GM23248 (cell line): ENCODE data around the gene IFT43.

Experiments used
- EZH2 ChIP-seq: fragments of 200-600 bp; sonication (generic); IDR thresholded peaks from 2 replicates; pipeline ENCODE4 v1.6.1; 2018; ENCODE audit warnings: antibody characterized with exemption, mild to moderate bottlenecking; ENCODE audit not compliant: insufficient read depth, poor library complexity, severe bottlenecking
- EZH2phosphoT487 ChIP-seq: fragments of 200-600 bp; sonication (generic); IDR thresholded peaks from 2 replicates; pipeline ENCODE4 v1.6.1; 2018; ENCODE audit warnings: antibody characterized with exemption, moderate library complexity, mild to moderate bottlenecking, low read depth; ENCODE audit not compliant: insufficient read depth

GRCh38 chr14:76129851-76130576 lies 144.5 kb downstream of the IFT43 start:
- TF ChIP-seq EZH2phosphoT487 (no peak), EZH2 (no peak)
